ENCODE measurements around the gene SLC39A10.
"Not testable (repeated sequence)": the region's sequence is repeated elsewhere in the genome, so short reads cannot be mapped to it uniquely, and the experiment has no call there.

Gene SLC39A10

GRCh38 chr2:195663007-195663406 lies 6.0 kb downstream of the SLC39A10 start:
- TF ChIP-seq, protein P1, sequence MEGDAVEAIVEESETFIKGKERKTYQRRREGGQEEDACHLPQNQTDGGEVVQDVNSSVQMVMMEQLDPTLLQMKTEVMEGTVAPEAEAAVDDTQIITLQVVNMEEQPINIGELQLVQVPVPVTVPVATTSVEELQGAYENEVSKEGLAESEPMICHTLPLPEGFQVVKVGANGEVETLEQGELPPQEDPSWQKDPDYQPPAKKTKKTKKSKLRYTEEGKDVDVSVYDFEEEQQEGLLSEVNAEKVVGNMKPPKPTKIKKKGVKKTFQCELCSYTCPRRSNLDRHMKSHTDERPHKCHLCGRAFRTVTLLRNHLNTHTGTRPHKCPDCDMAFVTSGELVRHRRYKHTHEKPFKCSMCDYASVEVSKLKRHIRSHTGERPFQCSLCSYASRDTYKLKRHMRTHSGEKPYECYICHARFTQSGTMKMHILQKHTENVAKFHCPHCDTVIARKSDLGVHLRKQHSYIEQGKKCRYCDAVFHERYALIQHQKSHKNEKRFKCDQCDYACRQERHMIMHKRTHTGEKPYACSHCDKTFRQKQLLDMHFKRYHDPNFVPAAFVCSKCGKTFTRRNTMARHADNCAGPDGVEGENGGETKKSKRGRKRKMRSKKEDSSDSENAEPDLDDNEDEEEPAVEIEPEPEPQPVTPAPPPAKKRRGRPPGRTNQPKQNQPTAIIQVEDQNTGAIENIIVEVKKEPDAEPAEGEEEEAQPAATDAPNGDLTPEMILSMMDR (conservative IDR thresholded peaks at IDR 0.05; ENCODE audit: low read depth, low read length) = no peak
- no peak overlapping the region for H3K4me3 ChIP-seq (ENCODE audit: low read length)
- no peak for DNase-seq (ENCODE audit: low read depth)

DNA sequence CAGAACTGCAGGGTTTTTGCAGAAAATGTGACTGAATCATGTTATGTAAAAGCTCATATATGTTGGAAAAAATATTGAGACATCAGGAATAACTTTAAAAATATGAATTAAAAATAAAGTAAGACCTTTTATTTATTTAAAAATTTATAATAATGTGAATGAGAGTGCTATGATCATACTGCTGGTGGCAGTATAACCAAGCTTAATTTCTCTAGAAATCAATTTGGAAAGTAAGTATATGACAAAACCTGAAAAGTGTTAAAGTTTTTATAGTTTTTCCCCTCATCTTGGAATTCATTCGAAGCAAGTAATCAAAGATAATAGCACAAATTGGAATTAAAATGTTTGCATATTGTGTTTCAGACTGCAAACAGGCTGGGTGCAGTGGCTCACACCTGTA lies 7.5 kb downstream of the SLC39A10 start:
- no peak for DNase-seq (ENCODE audit: low read depth)
- H3K4me3 ChIP-seq (ENCODE audit: low read length) = no peak overlapping the region
- TF ChIP-seq, protein P1 (conservative IDR thresholded peaks at IDR 0.05; ENCODE audit: low read depth, low read length) = peak; percentile 36

GRCh38 chr2:195665153-195665552 lies 8.1 kb downstream of the SLC39A10 start:
- not testable (repeated sequence) for DNase-seq (ENCODE audit: low read depth); H3K4me3 ChIP-seq (ENCODE audit: low read length)

DNA sequence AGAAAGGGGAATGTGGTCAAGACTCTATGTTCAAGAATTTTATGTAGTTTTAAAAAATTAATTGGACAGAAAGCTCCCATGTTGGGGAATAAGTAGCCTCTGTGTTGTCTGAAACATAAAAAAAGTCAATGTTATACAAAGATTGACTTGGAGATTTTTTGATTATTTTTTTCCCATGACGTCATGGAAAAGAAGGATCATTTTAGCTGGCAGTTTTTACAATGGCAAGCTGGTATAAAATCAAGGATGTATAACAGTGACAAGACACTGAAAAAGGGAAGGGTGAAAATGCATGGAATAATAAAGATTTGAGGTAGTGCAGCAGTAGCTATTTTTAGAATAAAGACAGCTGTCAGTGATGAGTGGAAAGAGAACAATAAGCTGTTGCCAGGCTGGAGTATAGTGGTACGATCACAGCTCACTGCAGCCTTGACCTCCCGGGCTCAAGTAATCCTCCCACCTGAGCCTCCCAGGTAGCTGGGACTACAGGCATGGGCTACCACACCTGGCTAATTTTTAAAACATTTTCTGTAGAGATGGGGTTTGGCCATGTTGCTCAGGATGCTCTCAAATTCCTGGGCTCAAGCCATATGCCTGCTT lies 9.2 kb downstream of the SLC39A10 start:
- no peak overlapping the region for H3K4me3 ChIP-seq (ENCODE audit: low read length)
- DNase-seq (ENCODE audit: low read depth) = no peak
- TF ChIP-seq, protein P1 (conservative IDR thresholded peaks at IDR 0.05; ENCODE audit: low read depth, low read length) = no peak

GRCh38 chr2:195667974-195668373 lies 10.9 kb downstream of the SLC39A10 start:
- DNase-seq (ENCODE audit: low read depth) = no peak
- no peak overlapping the region for H3K4me3 ChIP-seq (ENCODE audit: low read length)
- TF ChIP-seq, protein P1 (conservative IDR thresholded peaks at IDR 0.05; ENCODE audit: low read depth, low read length) = no peak

DNA sequence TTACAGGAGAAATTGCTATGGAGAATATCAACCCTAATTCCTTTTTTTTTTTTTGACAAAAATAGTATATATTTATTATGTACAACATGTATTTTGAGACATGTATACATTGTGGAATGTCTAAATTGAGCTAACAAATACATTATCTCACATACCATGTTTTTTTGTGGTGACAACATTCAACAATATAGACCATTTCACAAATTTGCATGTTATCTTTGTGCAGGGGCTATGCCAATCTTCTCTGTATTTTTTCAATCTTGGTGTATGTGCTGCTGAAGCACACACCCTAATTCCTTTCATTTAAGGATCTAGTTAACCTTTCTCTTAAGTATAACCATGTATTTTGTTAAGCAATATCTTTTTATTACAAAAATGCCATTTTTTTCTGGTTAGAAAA lies 13.2 kb downstream of the SLC39A10 start:
- TF ChIP-seq, protein P1 (conservative IDR thresholded peaks at IDR 0.05; ENCODE audit: low read depth, low read length) = no peak

DNA sequence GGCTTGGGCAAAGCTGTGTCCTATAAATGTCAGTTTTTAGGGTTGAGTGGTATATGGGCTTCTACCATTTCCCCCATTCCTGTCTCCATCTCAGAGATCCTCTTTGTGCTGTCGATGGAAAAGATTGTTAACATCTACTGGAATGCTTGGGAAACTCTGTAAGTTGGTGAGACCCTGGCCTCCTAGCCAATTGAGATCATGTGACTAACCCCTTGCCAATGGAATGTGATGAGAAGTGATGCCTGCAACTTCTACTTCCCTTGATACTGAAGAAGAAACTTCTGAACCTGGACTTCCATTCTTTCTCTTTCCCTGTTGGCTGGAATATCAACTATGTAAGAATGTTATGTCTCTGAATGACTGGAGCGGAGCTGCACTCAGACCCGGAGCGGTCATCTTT lies 14.5 kb downstream of the SLC39A10 start:
- TF ChIP-seq, protein P1 (conservative IDR thresholded peaks at IDR 0.05; ENCODE audit: low read depth, low read length) = no peak
- no peak overlapping the region for H3K4me3 ChIP-seq (ENCODE audit: low read length)
- no peak for DNase-seq (ENCODE audit: low read depth)

More for the DNA sequence above, 13.2 kb downstream of the SLC39A10 start:
- no peak overlapping the region for H3K4me3 ChIP-seq (ENCODE audit: low read length)
- DNase-seq (ENCODE audit: low read depth) = no peak
